ENCODE data around the gene PGLYRP2. TPM values are rescaled to one million over a fixed set of nuclear protein-coding genes. Genes with fewer than 3 reads are reported as not detected.
"Not testable (repeated sequence)": the region's sequence is repeated elsewhere in the genome, so short reads cannot be mapped to it uniquely, and the experiment has no call there.

PGLYRP2 gene
- polyA plus RNA-seq, 1 donor = not detected

DNA sequence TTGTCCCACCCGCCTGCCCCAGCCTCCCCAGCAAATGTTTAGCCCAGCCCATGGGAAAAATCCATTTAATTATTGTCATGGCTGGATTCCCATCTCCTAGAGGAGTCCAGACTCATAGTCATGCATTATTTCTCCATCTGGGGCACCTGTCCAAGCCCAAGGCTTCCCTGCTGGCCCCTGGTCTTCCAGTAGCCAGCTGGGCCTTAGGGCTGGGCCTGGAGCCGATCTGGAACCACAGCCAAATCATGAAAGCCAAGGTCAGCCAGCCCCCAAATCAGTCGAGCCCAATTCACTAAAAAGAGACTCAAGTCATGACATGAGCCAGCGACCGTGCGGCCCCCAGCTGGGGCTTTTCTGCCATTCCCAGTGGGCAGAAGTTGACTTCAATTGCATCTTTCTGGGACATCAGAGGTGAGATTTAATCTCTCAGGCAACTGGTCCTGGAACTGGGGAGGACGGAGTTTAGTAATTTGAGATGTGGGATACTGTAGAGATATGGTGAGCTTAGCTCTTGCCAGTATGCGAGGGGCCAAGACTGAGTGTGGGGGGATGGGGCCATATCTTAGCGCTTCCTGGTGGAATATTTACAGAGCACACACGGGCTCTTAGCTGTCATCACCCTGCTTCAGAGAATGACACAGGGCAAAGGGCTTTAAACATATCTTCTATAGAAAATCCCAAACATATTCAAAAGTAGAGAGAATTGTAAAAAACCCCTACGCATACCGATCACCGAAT is 9.4 kb upstream of the PGLYRP2 start:
- peak; percentile 8 for DNase-seq (ENCODE audit: low read depth)

DNA sequence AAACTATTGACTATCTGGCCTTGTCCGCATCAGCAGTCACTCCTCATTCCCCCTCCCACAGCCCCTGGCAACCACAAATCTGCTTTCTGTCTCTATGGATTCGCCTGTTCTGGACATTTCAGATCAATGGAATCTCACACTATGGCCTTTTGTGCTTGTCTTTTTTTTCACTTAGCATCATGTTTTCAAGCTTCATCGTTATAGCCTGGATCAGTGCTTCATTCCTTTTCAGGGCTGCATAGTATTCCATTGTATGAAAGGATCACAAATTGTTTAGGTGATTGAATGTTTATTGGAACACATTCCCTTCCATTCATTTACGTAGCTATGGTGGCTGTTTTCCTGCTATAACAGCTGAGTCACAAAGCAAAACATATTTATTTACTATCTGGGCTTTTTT is 7.7 kb upstream of the PGLYRP2 start:
- no peak for DNase-seq (ENCODE audit: low read depth)

GRCh38 chr19:15485768-15486167 is 6.5 kb upstream of the PGLYRP2 start:
- DNase-seq (ENCODE audit: low read depth) = not testable (repeated sequence)

DNA sequence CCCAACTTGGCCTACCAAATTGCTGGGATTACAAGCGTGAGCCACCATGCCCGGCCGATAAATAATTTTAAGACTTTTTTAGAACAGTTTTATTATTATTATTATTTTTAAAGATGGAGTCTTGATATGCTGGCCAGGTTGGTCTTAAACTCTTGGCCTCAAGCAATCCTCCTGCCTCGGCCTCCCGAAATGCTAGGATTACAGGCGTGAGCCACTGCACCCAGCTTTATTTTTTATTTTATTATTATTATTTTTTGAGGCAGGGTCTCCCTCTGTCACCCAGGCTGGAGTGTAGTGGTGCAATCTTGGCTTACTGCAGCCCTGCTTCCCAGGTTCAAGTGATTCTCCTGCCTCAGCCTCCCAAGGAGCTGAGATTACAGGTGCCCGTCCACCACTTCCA is 1.7 kb upstream of the PGLYRP2 start:
- DNase-seq (ENCODE audit: low read depth) = not testable (repeated sequence)

GRCh38 chr19:15476325-15476724 is 3.0 kb downstream of the PGLYRP2 start:
- DNase-seq (ENCODE audit: low read depth) = no peak

DNA sequence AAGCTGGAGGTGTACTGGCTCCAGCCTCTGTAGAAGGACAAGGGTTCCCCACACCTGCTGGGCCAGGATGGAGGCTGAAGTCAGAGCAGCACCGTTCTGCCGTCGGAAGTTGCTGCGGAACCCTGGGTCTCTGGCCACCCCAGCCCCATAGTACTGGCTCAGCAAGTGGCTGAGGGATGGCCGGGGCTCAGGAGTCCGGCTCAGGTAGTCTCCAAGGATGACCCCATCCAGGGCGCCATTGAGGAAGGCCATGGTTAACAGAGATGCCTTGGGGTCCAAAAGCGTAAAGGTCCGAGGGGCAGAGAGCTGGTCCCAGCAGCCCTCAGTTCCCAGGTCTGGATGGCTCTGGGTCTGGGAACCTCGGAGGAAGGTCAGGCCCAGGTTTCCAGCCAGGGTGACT is 3.7 kb downstream of the PGLYRP2 start:
- no peak for DNase-seq (ENCODE audit: low read depth)

- DNase-seq (ENCODE audit: low read depth) = no peak
These were observed 4.1 kb downstream of the PGLYRP2 start for GRCh38 chr19:15475169-15475568.

- DNase-seq (ENCODE audit: low read depth) = not testable (repeated sequence)
These were observed 5.5 kb downstream of the PGLYRP2 start for GRCh38 chr19:15473821-15474220.

DNA sequence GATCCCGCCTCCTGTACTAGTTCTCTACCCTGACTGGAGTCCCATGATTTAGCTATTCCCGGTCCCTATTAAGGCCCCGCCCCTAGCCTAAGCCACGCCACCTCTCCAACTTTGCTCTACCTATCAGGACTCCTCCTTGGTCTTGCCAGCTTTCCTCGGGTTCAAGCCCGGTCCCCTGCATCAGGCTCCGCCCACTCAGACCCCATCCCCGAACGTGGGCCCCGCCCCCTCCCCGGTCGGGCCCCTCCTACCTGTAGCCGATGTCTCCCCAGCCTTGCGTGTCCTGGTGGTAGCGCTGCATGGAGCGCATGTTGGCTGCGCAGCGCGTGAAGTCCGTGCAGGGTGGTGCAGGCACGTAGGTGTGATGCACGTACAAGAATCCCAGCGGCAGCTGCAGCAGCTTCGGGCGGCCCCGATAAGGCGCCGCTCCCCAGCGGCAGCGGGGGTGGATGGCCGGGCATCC is 7.6 kb downstream of the PGLYRP2 start:
- no peak for DNase-seq (ENCODE audit: low read depth)

- DNase-seq (ENCODE audit: low read depth) = no peak
These were observed 9.6 kb downstream of the PGLYRP2 start for GRCh38 chr19:15469513-15470297.

DNA sequence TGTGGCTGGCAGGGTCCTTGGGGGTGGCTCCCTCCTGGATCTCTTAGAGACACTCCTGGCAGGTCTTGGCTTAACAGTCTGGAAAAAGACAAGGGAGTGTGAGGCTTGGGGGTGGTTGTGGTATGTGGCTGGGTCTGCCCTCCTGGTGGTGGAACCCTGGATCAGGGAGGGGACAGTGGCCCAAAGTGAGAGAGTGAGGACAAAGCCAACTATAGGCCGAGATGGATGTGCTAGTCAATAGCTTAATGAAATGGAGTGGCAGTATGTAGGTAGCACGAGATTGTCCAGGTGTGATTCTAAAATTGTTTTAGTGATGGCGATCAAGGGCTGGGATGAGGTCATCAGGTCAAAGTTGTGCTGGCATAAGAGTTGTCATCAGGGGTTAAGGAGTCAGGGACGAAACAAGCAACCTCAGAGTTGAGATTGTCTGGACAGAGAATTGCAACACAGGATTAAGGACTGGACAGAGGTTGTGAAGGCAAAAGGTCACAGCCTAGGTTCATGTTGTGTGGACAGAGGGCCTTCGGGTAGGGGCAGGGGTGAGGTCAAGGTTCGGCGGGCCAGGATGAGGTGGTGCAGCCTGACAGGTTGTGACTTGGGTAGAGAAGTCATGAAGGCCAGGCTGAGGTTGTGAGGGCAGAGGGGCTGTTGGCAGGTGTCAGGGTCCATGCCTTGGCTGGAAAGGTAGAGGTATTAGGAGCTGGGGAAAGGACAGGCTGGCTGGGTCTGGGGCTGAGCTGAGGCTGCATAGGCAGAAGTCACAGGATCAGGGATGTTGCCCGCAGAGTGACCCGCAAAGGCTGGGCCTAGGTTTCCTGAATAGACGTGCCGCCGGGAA is 10.4 kb downstream of the PGLYRP2 start:
- no peak for DNase-seq (ENCODE audit: low read depth)

GRCh38 chr19:15467734-15468214 is 11.5 kb downstream of the PGLYRP2 start:
- no peak for DNase-seq (ENCODE audit: low read depth)

DNA sequence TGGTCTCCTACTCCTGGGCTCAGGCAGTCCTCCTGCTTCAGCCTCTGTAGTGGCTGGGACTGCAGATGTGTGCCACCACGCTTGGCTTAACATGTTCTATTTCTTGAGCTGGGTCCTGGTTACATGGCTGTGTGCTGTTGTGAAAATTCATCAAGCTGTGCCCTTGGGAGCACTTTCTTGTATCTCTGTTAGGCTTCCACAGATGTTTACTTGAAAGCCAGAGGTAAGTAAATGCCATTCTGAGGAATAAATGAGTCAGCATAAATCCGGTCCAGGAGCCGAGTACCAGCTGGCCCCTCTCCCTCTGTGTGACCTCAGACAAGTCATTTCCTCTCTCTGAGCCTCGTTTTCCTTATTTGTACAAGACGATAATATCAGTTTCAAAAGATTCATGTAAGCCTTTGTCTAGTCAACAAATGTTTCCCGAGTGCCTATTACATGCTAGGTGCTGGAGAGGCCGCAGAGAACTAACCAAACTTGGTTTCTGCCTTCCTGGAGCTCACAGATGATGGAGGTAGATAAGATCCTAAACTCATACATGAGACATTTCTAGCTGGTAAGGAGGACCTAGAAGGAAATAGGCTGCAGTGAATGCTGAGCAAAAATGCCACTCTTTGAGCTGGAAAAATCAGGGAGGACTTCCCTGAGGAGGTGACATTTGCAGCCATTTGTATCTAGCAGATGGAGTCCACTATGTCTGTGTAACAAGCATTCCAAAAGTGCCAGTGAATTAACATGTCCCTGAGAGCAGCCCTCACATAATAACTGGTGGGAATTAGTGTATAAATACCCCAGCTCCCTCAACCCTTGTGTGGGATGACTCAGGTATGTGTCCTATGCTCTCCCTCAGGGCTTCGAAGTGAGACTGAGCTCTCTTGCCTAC is 12.2 kb downstream of the PGLYRP2 start:
- DNase-seq (ENCODE audit: low read depth) = no peak

DNA sequence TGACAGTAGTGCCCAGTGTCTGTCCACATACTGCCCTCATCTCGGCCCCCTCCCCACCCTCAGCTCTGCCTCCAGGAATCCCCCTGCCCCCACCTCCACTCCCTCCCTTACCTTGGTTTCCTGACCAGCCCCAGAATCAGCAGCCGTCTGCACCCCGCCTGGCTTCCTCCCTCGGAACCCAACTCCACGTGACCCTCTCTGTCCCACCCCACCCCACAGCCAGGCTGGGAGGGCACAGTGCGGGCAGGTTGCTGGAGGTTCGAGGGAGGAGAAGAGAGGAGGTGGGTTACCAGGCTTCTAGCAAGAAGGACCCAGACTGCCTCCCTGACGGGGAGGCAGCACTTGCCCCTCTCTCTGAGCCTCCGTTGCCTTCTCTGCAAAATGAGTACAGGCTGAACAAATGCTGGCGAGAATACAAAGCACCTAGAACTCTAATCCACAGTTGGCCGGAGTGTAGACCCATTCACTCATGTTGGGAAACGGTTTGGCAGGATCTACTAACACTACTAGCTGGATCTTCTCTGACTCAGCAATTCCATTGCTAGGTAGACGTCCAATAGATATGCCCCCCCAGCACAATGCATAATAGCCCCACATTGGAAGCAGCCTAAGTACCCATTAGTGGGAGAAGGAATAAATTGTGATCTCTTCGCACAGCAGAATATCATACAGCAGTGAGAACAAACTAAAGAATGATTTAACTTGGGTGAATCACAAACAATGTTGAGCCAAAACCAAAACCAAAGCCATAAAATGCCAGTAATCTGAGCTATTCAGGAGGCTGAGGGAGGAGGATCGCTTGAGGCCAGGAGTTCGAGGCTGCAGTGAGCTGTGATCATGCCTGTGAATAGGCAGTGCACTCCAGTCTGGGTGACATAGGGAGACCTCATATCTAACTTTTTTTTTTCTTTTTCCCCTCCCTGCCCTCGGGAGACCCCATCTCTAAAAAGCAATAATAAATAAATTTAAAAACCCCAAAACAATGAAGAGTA is 14.6 kb downstream of the PGLYRP2 start, which contains the start of gene RASAL3:
Gene RASAL3, minus strand, starts transcription at position 151 of the 992 bp plus-strand sequence. CDS start 186 bp downstream, outside the sequence.
- no peak for DNase-seq (ENCODE audit: low read depth)

DNA sequence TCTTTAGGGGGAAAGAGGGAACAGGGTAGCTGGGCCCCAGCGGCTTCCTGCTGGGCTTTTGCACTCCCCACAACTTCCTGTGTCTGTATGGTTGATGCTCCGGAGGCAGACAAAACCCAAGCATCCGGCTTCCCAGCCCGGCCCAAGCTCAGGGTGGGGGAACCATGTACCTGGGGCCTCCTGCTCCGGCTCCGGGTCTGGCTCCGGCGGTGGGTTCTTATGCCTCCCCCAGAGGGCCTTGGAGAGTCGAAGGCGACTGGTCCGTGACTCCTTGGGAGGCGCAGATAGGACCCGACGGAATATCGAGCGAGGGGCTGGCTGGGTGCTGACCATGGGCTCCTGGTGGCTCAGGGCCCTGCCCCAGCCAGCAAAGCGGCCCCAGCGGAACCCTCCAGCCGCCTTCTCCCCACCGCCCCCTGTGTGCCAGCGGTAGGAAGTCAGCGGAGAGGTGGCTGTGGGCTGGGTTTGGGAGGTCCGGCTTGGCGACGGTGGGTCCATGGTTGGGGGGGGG is 15.4 kb downstream of the PGLYRP2 start:
- no peak for DNase-seq (ENCODE audit: low read depth)

GRCh38 chr19:15461694-15462093 is 17.6 kb downstream of the PGLYRP2 start:
- no peak for DNase-seq (ENCODE audit: low read depth)

DNA sequence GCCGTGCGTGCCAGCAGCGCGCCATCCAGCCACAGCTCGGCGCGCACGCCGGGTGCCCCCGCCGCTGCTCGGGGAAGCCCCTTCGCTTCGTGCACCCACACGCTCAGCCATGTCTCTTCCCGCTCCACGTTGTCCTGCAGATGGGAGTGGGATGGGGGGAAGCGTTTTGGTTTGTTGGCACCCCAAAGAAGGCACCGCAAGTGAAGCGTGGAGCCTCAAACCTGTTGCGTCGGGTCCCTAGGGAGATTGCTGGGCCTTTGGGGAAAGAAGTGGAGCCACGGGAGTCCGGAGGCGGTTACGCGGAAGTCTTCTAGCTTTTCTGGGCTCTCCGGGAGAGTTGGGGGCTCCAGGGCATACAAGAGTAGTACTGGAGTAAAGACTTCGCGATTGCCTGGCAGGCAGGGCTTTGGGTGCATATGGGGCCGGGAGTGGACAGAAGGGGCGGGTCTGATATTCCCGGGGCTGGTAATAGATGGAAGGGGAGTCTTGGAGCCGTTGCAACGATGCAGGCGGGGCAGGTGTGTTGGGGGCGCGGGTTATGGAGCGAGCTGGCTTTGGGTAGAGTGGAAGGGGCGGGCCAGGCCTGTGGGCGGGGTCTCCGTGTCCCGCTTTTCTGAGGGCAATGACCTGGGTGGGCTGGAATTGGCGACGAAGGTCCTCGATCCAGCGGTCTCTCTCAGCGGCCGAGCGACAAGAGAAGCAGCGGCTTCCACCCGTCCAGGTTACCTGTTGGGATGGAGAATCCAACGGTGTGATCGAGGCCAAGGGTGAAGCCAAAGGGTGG is 21.4 kb downstream of the PGLYRP2 start:
- no peak for DNase-seq (ENCODE audit: low read depth)
